Measurements from ENCODE around the gene KIFAP3. TPM values are rescaled to one million over a fixed set of nuclear protein-coding genes. Genes with fewer than 3 reads are reported as not detected.

KIFAP3 gene
- total RNA-seq, 1 donor = 39.8 TPM

DNA sequence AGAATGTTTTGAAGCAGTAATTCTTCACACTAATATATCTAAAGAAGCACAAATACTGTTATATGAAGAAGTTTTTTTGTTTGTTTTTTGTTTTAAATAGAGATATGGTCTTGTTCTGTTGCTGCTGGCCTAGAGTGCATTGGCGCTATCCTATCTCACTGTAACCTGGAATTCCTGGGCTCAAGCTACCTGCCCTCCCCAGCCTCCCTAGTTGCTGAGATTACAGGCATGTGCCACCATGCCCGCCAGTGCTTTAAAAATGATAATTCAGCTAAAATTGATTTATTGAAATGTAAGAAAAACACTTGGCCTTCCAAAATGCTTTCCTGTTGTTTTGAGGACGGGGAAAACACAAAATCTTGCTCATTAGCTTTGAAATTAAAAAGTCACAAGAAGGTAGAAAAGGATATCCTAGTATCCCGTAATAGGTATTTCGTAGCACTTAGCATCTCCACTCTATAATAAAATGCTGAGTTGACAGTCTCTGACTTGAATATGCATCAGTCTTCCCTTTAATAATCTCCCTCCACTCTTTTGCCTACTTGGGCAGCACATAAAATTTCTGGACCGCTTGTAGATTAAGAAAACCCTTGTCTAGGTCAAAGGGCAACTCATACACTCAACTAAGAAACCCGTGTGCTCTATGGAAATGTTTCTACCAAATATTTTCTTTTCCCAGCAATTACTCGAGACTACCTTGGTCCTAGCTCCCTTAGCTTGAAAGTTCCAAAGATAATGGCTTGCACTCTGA is 182.1 kb downstream of the KIFAP3 start:
- peak overlapping the region; percentile 88 for H3K4me3 ChIP-seq (ENCODE audit: low read depth, low read length)
- DNase-seq (ENCODE audit: low read depth) = no peak
- TF ChIP-seq CTCF (IDR thresholded peaks at IDR 0.05; ENCODE audit: insufficient read depth, low read length) = no peak

- no peak for DNase-seq (ENCODE audit: low read depth)
- TF ChIP-seq CTCF (IDR thresholded peaks at IDR 0.05; ENCODE audit: insufficient read depth, low read length) = no peak
- H3K4me3 ChIP-seq (ENCODE audit: low read depth, low read length) = no peak overlapping the region
Measured at GRCh38 chr1:169891539-169891885, 183.0 kb downstream of the KIFAP3 start.

- no peak overlapping the region for H3K4me3 ChIP-seq (ENCODE audit: low read depth, low read length)
- TF ChIP-seq CTCF (IDR thresholded peaks at IDR 0.05; ENCODE audit: insufficient read depth, low read length) = no peak
- DNase-seq (ENCODE audit: low read depth) = no peak
Measured at GRCh38 chr1:169890761-169891538, 183.5 kb downstream of the KIFAP3 start.

- TF ChIP-seq CTCF (IDR thresholded peaks at IDR 0.05; ENCODE audit: insufficient read depth, low read length) = no peak
- H3K4me3 ChIP-seq (ENCODE audit: low read depth, low read length) = no peak overlapping the region
- DNase-seq (ENCODE audit: low read depth) = no peak
Measured at GRCh38 chr1:169889871-169890270, 184.6 kb downstream of the KIFAP3 start.

DNA sequence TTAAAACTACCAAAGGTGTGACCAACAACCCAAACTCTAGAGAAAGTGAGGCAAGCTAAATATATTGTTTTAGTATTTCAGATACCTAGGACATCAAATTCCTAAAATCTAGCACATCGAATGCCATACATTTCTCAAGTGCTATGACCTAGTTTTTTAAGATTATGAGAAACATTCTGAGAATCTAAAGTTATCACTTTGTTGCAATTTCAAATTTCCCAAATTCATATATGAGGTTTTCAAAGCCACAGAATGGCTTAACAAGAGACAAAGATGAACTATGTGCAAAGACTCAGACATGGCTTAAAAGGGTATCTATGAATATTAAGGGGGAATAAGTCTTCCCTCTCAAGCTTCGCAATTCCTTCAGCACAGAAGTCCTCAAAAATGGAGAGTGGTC is 187.6 kb downstream of the KIFAP3 start:
- H3K4me3 ChIP-seq (ENCODE audit: low read depth, low read length) = no peak overlapping the region
- no peak for DNase-seq (ENCODE audit: low read depth)
- TF ChIP-seq CTCF (IDR thresholded peaks at IDR 0.05; ENCODE audit: insufficient read depth, low read length) = no peak

GRCh38 chr1:169886422-169886821 is 188.1 kb downstream of the KIFAP3 start:
- no peak overlapping the region for H3K4me3 ChIP-seq (ENCODE audit: low read depth, low read length)
- TF ChIP-seq CTCF (IDR thresholded peaks at IDR 0.05; ENCODE audit: insufficient read depth, low read length) = no peak
- no peak for DNase-seq (ENCODE audit: low read depth)
